Measurements from ENCODE around the gene TNS3.
"Not testable (repeated sequence)": the region's sequence is repeated elsewhere in the genome, so short reads cannot be mapped to it uniquely, and the experiment has no call there.

The TNS3 gene

GRCh38 chr7:47482013-47482875 is 99.7 kb downstream of the TNS3 start:
- DNase-seq: no peak

DNA sequence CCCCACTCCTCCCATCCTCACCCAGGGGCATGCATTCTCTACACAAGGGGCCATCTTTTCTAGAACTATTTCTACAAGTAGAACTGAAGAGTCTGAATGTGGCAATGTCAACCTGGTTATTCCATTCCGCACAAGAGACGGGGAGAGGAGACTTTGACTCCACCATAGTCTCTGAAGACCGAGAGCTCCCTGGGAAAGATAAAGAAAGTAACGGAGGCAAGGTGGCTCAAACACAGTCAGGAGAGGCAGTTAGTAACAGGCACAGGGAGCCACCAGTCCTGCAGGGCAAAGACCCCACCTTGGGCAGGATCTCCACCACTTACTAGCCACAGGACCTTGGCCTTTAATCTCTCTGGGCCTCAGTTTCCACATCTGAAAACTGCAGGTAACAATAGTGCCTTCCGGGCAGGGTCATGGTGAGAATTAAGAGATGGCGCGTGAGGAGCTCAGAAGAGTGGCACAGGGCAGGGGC is 100.3 kb downstream of the TNS3 start:
- DNase-seq: no peak

DNA sequence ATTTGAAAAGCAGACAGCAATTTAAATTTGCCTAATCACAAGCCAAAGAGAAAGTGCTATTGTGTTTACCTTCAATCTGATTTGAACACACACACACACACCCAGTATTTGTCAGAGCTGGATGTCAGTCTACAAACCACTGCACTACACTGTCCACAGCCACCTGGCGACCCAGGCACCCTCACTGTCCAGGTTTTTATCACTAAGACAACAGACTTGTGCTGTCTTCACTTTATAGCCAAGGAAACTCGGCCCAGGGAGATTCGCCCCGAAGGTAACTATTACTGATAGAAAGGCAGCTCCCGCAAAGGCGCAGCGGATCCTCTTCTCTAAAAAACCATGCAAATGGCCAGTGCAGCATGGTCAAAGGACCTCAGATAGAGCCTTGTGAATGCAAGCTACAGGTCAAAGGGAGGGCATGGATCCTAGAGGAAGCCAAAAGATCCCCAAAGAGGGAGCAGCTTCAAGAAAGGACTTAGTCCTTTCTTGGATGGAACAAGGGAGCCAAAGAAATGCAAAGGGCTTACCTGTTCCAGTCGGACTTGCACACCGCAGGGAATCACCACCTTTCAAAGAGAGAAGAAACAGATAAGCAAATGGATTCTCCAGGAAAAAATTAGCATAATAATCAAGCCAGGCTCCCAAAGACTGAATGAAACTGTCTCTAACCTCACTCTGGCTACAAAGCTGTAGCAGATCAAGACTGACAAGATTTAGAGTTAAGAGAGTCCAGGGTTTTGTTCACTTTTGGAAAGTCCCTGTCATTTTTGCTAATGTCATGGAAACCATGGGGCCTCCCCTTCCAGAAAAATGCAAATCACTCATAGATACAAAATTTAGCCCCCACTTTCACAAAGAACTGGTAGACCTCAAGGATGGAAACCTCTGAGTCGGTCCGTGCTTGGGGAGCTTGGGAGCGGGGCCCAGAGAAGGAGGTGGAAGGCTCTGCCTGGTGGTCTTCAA is 101.1 kb downstream of the TNS3 start:
- no peak for DNase-seq

DNA sequence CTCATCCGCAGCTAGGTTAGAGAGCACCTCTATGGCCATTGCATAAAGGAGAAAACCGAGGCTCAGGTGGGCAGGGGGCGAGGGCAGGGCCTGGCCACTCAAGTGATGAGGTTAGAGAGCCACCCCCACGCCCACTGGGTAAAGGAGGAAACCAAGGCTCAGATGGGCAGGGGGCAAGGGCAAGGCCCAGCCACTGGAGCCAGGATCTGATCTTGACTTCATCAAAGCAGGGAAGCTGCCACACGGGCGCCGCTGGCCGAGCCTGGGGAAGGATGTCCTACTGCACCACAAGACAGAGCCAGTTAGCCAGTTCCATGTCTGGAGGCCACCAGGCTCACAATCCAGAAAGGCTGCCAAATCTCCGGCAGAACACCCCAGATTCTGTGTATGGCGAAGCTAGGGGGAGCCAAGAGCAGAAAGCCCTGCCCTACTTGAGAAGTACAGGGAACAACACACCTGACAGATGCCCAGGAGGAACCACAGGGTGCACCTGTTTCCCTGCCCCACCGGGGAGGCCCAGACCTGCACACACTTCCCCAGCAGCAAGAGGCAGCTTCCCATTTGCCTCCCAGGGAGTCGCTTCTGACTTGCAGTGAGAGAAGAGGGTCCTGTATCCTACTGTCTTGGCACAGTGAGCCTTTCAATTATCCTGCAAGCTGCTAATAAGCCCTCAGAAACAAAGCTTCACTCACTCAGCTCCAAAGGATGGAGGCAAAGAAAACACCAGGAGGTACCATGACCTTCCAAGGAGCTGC is 101.9 kb downstream of the TNS3 start:
- no peak for DNase-seq

- DNase-seq: no peak
These were observed 102.8 kb downstream of the TNS3 start for GRCh38 chr7:47478926-47479711.

GRCh38 chr7:47478017-47478344 is 103.9 kb downstream of the TNS3 start:
- DNase-seq: no peak

DNA sequence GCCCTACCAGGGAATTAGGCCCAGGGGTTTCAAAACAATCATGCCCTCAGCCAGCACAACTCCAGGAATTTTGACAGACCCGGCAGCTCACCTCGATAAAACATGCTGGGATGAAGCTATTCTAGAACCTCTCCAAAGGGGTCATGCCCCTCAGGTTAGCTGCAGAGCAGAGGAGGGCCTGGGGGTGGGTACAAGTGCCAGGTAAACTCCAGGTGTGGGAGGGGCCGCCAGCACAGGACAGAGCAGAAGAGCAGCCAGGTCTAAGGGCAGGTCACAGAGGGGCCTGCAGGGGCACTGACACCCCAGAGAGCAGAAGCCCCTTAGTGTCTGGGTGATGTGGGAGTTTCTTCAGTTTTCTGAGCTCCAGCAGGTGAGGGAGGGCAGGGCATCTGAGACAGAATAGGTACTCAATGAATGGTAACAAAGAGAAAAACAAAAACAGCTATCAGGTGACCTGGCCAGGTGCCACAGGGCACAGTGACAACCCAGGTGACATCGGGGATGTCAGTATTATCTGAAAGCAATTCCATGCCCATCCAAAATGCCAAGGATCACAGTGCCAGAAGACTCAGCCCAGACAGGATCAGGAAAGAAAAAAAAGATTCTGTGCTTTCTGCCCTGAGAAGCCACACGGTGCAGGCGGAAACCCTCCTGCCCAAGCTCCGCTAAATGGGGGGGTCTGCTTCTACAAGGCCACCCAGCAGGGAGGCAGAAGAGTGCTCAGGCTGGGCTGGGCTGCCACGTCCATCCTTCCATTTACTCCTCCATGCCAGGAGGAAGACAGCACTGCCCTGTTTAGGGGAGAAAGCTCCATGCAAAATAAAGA is 104.5 kb downstream of the TNS3 start:
- no peak for DNase-seq

GRCh38 chr7:47475880-47476227 is 106.1 kb downstream of the TNS3 start:
- no peak for DNase-seq

GRCh38 chr7:47474937-47475879 is 106.7 kb downstream of the TNS3 start:
- DNase-seq: no peak

DNA sequence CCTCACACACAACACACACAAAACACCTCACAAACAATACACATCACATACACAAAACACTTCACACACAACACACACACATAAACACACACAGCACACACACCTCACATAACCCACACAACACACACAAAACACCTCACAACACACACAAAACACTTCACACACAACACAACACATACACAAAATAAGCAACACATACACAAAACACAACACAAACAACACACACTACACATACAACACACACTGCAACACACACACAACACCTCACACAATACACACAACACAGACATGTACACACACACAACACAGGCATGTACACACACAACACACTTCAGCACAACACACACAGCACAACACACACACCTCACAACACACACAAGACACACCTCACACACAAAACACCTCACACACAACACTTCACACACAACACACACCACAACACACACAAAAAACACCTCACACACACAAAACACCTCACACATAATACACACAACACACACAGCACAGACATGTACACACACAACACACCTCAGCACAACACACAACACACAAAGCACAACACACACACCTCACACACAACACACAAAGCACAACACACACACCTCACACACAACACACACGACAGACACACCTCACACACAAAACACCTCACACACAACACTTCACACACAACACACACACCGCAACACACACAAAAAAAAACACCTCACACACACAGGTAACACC is 107.5 kb downstream of the TNS3 start:
- no peak for DNase-seq

GRCh38 chr7:47473499-47474210 is 108.3 kb downstream of the TNS3 start:
- DNase-seq: no peak

GRCh38 chr7:47472444-47473157 is 109.3 kb downstream of the TNS3 start:
- no peak for DNase-seq

DNA sequence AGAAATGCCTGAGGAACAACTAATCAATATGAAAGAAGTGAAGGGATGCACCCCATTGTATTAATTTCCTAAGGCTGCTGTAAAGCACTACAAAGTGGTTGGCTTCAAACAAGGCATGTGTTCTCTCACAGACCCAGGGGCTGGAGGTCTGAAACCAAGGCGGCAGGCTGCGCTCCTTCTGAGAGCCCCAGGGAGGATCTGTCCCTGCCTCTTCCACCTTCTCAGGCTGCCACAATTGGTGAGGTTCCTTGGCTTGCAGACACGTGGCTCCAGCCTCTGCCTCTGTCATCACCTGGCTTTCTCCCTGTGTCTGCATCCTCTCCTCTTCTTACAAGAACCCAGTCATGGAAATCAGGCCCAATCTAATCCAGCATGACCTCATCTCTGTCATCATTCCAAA is 110.1 kb downstream of the TNS3 start:
- DNase-seq: no peak

GRCh38 chr7:47471358-47471703 is 110.6 kb downstream of the TNS3 start:
- no peak for DNase-seq

DNA sequence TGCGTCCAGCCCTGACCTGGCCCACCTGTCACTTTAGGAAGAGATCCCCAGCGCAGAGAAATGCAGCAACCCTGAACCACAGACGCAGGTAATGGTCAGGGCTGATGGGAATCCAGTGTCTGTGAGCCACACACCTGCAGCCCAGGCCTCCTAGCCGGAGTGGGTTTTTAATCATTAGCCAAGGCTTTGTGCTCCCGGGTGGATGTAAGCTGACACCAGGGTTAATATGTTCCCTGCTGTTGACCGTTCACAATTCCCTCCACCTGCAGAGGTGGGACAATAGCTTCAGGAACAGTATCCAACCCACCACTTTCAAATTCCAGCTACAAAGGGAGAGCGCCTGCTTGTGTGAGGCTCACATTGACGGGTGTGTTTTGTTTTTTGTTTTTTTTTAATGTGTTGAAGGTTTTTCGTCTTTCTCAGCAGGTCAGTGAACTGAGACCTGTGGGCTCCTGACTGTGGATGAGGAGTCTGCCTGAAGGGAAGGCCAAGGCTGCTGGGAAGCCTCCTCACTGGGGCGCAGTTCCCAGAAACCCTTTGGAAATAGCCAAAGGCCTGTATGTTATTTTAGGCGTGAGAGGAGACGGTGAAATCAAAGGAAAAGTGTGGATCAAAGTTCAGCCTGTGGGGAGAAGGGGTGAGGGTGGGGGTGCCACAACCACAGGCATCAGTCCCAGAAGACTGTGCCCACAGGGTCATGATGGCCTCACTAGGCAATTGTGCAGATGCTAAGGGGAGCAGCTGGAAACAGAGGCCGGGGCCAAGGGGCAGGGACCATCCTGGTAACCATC is 111.1 kb downstream of the TNS3 start:
- no peak for DNase-seq

DNA sequence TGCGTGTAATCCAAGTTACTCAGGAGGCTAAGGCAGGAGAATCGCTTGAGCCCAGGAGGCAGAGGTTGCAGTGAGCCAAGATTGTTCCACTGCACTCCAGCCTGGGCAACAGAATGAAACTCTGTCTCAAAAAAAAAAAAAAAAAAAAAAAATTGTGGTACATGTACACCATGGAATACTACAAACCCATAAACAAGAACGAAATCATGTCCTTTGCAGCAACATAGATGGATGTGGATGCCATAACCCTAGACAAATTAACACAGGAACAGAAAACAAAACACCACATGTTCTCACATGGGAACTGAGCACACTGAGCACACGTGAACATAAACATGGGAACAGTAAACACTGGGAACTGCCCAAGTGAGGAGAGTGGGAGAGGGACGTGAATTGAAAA is 112.1 kb downstream of the TNS3 start:
- not testable (repeated sequence) for DNase-seq

- no peak for DNase-seq
These were observed 115.1 kb downstream of the TNS3 start for GRCh38 chr7:47466832-47467231.

All from DMS79 (cell line).